HG03439 (cell line): ENCODE data around the gene DAGLA.
A peak's percentile ranks its signal among the peaks of the same experiment; 100 is the strongest.

Experiments
- ATAC-seq: cut with Tn5 transposase; IDR thresholded peaks from one replicate; pipeline ENCODE4 v1.9.1; 2021; ENCODE audit warnings: mild to moderate bottlenecking, moderate library complexity; ENCODE audit not compliant: unreplicated experiment

The DAGLA gene

DNA sequence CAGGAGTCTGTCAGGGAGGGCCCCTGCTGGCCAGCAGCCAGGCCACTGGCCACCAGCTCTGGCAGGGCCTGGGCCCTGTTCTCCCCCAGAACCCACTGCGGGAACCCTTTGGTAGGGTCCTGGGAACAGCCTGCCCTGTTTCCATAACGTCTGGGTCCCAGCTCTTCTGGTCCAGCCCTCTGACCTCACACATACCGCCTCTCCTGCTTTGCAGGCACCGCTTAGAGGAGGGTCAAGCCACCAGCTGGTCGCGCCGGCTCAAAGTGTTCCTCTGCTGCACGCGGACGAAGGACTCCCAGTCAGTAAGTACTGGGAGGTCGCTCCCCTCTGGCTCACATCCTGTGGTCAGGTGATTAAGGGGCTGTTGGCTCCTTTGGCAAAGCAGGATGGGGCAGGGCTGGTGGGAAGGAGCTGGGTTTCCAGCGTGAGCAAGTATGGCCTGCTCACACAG, 45.6 kb downstream of the DAGLA start:
- ATAC-seq, result no peak

DNA sequence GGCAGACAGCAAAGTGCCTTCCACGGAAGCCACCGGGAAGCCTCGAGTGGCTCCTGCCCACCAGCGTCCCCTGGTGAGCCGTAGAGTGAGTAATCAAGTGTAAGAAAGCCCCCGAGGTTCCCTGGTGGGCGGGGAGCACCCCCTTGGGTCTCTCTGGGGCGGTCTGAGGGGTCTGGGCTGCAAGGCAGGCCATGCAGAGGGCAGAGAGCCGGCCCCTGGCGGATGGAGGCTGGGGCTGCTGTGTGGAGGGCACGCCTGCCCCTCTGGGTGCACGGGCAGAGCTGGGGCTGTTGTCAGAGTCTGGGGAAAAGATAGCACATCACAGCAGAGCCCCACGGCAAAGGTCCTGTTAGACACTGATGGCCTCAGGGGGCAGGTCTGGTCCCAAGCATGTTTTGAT, 46.6 kb downstream of the DAGLA start:
- ATAC-seq, result no peak

DNA sequence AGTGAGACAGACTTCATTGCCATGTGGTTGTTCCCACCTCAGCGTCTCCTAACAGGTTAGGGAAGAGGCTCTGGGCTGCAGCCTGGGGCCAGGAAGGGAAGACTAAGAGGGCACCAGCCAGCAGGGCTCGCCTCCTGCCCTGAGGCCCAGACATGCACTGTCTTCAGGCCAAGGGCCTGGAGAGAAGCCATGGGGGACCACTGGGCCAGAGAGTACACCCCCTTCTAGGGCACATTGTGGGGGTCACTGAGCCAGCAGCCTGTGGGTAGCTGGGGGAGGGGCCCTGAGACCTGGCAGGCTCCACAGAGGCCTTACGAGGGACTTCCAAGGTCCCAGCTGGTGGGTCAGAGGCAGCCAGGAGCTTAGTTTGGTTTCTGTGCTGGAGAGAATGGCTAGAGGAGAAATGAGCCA, 47.2 kb downstream of the DAGLA start:
- ATAC-seq, result no peak

DNA sequence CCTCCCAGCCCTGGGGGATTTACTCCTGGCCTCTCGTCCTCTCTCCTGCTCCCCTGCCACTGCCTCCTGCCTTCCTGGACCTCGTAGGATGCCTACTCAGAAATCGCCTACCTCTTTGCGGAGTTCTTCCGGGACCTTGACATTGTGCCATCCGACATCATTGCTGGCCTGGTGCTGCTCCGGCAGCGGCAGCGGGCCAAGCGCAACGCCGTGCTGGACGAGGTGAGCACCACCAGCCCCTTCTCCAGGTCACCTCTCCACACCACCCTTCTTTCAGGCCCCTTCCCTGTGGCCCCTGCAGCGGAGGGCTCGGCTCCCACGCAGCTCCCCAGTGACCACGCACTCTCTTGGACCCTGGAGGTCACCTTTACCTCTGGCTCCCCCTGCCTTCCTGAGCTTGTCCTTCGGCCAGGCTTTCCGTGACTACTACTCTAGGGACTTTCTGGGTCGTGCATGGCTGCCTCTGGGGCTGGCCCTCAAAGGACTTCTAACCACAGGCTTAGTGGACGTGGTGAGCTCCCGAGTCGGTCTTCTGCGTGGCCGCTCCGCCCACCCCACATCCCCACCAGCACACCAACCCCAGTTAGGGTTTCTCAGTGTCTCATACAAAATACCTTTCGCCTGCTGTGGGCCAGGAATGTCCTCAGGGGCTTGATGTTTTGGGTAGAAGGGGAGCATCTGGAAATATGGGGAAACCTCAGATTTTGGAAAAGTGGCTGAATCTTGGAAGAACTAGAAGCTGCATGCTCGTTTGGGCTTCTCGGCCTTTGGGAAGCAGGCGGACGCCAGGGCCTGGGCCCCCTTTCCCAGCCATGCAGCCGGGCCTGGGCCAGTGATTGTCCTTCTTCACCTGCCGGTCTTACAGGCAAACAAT, 48.1 kb downstream of the DAGLA start:
- no peak for ATAC-seq

DNA sequence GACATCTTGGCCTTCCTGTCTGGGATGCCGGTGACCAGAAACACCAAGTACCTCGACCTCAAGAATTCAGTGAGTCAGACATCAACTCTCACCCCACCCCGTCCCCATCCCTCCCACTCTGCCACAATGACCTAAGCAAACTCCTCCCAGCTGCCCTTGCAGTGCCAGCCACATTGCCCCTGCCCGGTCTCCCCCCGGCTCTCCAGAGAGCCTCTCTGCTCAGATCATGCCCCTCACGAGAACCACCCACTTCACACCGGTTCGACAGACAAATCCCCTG, 48.7 kb downstream of the DAGLA start:
- no peak for ATAC-seq

DNA sequence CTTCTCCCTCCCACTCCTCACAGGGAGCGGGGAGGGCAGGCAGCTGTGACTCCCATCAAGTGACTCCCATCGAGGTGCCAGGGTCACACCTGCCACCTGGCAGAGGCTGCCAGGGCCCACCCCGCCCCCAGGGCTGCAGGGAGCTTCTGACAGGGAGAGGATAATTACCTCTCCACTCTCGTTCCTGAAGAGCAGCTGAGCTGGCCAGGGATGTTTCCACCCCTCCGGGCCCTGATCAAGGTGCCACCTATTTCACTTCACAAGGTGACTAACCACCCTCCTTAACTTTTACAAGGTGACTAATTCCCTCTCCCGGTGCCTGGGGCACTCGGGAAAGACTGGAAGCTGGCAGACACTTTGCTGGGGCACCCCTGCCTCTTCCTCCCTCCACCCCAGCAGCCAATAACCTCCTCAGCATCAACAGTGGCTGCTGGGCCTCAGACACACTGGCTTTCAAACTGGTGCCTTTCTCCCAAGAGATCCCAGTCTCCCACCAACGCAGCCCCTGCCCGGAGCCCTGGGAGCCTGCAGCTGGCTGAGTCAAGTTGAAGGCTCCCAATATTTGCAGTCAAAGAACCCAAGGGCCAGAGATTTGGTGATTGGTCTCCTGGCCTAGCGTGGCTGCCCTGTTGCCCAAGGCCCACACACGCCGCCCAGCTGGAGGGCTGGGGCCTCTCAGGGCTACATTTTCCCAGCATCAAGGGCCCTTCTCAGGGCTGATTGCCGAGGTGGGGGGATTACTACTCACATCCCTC, 50.2 kb downstream of the DAGLA start:
- no peak for ATAC-seq

DNA sequence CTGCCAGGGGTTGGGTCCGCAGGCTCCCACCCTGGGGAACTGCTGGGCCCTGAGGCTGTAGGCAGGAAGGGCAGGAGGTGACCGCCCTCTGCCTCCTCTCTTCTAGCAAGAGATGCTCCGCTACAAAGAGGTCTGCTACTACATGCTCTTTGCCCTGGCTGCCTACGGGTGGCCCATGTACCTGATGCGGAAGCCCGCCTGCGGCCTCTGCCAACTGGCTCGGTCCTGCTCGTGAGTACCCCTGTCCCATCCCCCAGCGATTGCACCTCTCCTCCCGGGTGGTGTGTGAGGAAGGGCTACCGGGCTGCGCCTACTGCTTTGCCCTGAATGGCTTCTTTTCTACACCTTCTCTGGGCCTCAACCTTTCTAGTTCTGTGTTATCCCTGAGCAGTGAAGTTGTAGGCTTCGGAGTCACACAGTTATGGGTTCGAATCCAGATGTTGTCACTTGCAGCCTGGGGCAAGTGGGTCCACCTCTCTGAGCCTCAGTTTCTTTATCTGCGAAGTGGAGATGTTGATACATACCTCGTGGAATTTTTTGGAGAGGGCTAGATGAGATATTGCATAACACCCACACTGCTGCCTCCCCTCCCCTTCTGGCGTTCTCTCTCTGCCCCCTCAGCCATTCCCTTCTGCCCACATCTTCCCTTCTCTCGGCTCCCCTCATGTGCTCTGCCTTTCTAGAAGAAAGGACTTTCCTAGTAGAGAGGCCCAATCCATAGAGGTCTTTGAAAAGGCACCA, 51.2 kb downstream of the DAGLA start:
- ATAC-seq, result no peak

DNA sequence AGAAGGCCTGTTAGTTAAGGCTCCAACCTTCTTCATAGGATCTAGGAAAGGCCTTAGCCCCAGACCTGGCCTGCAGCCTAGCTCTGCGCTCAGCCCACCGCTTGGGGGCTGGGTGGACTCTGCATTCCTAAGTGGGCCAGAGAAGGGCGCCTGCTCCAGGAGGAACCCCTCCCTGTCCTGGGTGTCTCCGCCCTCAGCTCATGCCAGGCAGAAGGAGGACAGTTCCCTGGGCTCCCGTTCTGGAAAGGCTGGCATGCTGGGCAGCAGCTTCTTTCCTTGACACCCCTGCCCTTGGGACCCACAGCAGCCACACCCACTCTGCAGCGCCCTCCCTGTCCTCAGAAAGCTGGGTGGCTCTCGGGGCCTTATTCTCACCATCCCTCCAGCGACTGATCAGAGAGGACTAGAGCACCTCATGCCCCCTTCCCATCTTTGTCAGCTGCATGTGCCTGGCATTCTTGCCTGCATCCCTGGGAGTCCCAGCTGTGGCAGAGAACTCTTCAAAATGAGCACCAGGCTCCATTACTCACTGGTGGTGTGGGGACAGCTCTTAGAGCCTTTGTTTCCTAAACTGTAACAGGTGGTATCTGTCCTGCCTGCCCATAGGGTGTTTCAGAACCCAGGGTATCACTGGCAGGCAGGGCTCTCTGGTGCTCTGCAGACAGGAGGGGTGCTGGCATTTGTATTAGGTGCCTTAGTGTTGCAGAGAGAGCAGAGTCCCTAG, 51.9 kb downstream of the DAGLA start:
- ATAC-seq, result no peak

DNA sequence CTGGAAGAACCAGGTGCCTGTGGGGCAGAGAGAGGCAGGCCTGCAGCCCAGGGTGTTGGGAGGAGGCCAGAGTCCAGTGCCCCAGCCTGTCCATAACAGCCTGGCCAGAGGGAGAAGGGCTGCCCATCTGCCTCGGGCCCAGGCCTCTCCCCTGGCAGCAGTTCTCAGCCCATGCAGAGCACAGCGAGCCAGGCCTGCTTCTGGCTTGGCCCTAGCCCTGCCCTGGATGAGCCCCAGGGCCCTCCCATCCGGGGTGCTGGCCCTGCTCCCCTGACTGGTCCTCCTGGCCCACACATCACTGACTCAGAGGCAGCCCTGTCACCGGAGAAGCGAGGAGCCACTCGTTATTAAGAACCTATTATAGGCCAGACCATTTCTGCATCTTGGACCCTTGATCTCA, 52.5 kb downstream of the DAGLA start:
- no peak for ATAC-seq

DNA sequence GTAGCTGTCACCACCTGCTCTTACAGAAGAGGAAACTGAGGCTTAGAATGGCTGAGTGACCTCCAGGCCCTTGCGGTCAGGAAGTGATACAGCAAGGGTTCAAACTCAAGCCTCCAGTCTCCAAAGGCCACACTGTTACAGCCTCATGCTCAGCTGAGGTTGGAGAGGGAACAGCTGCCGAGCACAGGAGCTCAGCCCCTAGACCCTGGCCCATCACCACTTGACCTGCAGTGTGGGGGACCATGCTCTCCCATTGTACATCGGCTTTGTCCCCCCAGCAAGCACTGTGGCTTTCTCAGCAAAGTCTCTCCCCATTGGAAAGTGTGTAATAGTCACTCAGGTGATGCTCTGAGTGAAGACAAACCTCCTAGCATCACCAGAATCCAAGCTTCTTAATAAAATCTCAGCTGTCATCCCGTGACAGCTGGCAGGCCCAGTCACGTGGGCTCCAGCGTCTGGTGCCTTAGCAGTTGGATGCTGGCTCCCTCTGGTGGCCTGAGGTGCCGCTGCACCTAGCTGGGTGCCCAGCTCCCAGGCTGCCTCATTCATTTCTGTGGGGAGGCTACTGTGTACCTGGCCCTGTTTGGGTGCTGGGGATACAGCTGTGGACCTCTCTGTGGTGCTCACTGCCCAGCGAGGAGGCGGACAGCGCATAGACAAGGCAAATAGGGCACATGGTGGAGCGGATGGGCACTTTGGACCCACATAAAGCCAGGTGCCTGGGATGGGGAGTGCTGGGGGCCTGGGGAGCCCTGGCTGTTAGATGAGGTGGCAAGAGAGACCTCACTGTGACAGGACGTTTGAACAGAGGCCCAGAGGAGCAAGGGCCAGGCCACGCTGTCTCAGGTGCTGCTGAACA, 53.2 kb downstream of the DAGLA start:
- ATAC-seq, result peak; percentile 68

DNA sequence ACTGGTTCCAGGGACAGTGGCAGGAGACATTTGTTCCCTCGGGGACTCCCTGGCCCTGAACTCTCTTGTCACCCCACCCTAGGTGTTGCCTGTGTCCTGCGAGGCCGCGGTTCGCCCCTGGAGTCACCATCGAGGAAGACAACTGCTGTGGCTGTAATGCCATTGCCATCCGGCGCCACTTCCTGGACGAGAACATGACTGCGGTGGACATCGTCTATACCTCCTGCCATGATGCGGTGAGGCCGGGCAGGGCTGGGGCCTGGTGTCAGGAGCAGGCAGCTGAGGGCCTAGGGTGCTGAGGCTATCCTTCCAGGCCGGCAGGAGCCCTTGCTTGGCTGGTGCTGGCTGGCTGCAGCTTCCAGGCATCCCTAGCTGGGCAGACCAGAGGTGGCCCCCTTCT, 54.6 kb downstream of the DAGLA start:
- ATAC-seq, result no peak

DNA sequence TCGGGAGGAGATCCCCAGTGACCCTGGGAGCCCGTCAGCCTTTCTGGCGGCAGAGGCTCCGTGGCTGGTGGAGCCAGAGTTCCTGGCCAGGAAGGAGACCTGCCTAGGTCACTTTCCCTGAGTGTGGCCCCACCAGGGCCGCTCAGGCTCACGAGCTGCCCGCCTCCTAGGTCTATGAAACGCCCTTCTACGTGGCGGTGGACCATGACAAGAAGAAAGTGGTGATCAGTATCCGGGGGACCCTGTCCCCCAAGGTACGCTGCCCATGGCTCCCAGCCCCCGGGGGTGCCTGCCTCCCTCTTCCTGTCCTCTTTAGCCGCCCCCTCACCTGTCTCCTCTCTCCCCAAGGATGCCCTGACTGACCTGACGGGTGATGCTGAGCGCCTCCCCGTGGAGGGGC, 55.2 kb downstream of the DAGLA start:
- no peak for ATAC-seq

DNA sequence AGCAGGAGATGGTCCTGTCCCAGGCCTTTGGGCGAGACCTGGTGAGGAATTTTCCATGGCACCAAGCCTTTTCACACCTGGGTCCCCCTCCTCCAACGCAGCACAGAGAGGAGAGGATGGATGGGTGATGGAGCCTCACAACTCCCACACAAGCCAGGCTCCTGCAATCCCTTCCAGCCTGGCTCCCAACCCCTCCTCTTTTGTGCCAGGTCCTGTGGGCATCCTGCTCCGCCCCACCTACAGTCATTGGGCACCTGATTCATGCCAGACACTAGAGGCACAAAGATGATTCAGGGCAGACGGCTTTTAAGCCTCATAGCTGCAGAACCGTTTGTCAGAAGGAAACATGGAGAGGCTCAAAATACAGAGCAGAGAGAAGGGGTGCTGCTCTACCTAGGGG, 56.1 kb downstream of the DAGLA start:
- no peak for ATAC-seq

DNA sequence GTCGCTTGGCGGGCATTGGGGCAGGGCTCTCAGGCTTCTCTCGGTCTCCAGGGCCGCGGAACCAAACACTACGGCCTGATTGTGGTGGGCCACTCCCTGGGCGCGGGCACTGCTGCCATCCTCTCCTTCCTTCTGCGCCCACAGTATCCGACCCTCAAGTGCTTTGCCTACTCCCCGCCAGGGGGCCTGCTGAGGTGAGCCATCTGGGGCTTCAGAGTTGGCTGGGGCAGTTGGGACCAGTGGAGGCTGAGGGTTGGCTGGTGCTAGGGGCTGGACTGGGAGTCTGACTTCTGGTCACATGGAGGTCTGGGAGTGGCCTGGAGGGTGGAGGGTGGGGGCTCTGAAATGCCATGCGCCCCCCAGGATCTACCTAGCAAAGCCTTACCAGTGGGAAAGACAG, 56.9 kb downstream of the DAGLA start:
- no peak for ATAC-seq

DNA sequence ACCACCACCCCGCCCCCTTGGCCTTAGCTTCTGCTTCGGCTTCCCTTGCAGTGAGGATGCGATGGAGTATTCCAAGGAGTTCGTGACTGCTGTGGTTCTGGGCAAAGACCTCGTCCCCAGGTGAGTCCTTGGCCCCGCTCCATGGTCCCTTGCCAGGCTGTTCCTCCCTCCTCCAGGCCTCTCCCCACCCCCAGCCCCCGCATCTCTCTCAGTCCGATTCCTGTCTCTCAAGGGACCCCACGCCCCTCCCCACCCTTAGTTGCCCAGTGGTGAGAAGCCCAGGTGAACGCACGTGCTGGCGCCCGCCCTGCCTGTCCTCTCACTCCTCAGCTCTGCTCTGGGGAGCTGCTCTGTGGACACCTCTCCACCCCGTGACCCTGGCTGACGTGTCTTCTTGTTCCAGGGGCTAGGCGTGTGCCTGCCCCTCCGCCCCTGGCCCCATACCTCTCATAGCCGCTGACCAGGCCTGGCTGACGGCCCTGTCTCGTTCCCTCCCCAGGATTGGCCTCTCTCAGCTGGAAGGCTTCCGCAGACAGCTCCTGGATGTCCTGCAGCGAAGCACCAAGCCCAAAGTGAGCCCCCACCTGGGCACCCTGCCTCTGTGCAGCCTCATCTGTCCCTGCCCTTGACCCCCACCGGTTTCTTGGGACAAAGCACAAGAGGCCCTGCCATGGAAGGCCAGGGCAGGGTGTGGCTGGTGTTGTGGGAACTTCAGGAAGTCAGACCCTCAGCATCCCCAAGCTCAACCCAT, 57.6 kb downstream of the DAGLA start:
- ATAC-seq, result no peak

DNA sequence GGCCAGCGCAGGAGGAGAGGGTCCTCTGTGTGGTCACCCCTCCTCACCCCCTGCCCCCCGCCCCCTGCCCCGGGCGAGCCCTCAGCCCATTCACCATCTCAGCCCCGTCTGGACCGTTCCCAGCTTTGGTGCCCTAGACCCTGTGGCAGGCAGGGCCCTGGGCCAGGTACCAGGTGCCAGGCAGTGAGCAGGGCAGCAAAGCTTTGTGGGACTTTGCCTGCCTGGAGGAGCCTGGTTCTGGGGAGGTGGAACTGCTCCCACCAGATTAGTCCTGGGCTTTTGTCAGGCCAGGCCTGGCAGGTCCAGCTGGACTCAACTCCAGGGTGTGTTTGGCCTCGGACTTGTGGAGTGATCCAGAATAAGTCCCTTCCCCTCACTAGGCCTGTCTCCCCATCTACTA, 58.6 kb downstream of the DAGLA start:
- no peak for ATAC-seq

DNA sequence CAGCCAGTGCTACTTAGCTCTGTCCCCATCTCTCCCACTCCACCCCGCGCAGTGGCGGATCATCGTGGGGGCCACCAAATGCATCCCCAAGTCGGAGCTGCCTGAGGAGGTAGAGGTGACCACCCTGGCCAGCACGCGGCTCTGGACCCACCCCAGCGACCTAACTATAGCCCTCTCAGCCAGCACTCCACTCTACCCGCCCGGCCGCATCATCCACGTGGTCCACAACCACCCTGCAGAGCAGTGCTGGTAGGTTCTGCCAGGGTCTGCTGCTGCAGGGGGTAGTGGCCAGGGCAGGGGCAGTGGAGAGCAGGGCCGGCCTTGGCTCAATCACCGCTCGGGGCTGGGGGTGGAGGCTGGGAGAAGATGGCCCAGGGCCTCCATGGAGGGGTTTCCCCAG, 59.2 kb downstream of the DAGLA start:
- ATAC-seq, result no peak

DNA sequence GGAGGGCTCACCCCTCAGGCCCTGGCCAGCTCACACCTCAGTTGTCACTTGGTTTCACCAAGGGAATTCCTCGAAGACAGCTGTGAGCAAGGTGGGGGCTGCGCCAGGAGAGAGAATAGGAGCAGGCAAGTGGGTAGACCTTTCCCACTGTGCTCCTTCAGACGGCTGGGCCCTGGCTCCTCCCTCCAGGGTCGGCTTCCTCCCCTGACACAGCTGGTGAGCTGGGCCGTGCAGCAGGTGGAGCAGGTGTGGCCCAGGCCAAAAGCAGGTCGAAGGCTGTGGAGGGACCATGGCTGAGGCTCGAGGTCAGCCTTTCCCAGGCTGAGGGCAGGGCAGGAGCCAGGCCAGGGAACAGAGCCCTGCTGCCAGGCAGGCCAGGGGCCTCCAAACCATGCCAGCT, 59.8 kb downstream of the DAGLA start:
- no peak for ATAC-seq

DNA sequence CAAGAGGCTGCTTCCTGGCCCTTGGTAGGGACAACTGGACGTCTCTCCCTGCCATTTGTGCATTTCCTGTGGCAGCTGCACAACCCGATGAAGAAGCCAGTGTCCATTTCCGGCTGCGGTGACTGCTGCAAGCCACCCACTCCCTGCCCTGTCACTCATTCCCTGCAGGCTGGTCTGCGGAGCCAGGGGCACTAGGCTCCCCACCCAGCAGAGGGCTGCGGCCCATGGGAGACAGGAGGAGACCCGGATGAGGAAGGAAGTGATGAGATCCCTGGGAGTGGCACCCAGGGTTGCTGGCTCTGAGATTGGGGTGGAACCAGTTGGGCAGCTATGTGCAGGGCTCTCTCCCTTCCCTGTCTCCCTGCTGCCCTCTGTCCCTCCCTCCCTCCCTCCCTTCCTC, 62.2 kb downstream of the DAGLA start:
- no peak for ATAC-seq
